Upper lobe of right lung (tissue), 1 donor: ENCODE measurements around the gene RPP25L. TPM values are rescaled to one million over a fixed set of nuclear protein-coding genes. Genes with fewer than 3 reads are reported as not detected.

ENCODE experiments used
- ATAC-seq: fragments of 200-7000 bp; cut with Tn5 transposase; one replicate; pipeline ENCODE4 v1.9.1; 2020; ENCODE audit warnings: mild to moderate bottlenecking, moderate library complexity
- DNase-seq: peaks from one replicate; pipeline ENCODE4 v3.0.0-alpha.2; 2020
- H3K27ac ChIP-seq: fragments of 200-600 bp; one replicate; pipeline ENCODE4 v1.8.0; 2022
- H3K27me3 ChIP-seq: fragments of 200-600 bp; one replicate; pipeline ENCODE4 v1.8.0; 2022; ENCODE audit warnings: mild to moderate bottlenecking
- H3K36me3 ChIP-seq: fragments of 200-600 bp; one replicate; pipeline ENCODE4 v1.8.0; 2022
- H3K4me1 ChIP-seq: fragments of 200-600 bp; one replicate; pipeline ENCODE4 v1.8.0; 2022
- H3K4me3 ChIP-seq: fragments of 200-600 bp; one replicate; pipeline ENCODE4 v1.8.0; 2022; ENCODE audit warnings: mild to moderate bottlenecking
- H3K9me3 ChIP-seq: fragments of 200-600 bp; one replicate; pipeline ENCODE4 v1.8.0; 2022
- CTCF ChIP-seq: fragments of 200-600 bp; IDR thresholded peaks from one replicate; pipeline ENCODE4 v1.8.0; 2022; ENCODE audit warnings: antibody characterized with exemption
- intact Hi-C: fragments of 100-400 bp; cut with DNase I; formaldehyde crosslinking; loops from one replicate; pipeline ENCODE4 v1.11.0; 2022
- total RNA-seq: library from RNA; stranded (reverse); fragmentation: NEBNext Ultra II Directional; extraction: Animal tissue kit (Norgen Biotek cat#: 25700); gene quantifications from one replicate; pipeline ENCODE4 v1.2.1, GENCODE V29; 2021
- donor health status: DM: no; HTN: yes; CAD: no; lungs with severe emphysema.

RPP25L gene
- total RNA-seq, 1 donor from 2014 or later = 16.7 TPM

- no peak for TF ChIP-seq CTCF
- no peak for ATAC-seq
- DNase-seq = no peak
- Histone ChIP-seq H3K4me3 (no peak overlapping the region), H3K4me1 (peaks cover 17% of the 10 kb centered on the region), H3K27ac (no peak overlapping the region), H3K27me3 (no peaks in the 10 kb centered on the region), H3K36me3 (peaks cover 10% of the 10 kb centered on the region), H3K9me3 (no peaks in the 10 kb centered on the region)
- intact Hi-C loops = no loop called here
Measured at GRCh38 chr9:34635556-34635955, 23.7 kb upstream of the RPP25L start.

- peaks cover 3% of the 10 kb centered on the region for H3K27me3 ChIP-seq
- no peak for DNase-seq
- intact Hi-C loops = no loop called here
- no peaks in the 10 kb centered on the region for H3K9me3 ChIP-seq
- no peak for TF ChIP-seq CTCF
- H3K4me3 ChIP-seq = no peak overlapping the region
- ATAC-seq = no peak
- no peak overlapping the region for H3K27ac ChIP-seq
- H3K4me1 ChIP-seq = peaks cover 17% of the 10 kb centered on the region
- peaks cover 10% of the 10 kb centered on the region for H3K36me3 ChIP-seq
Measured at GRCh38 chr9:34634551-34635248, 22.8 kb upstream of the RPP25L start.

- intact Hi-C loops = no loop called here
- Histone ChIP-seq H3K27me3 (peaks cover 10% of the 10 kb centered on the region), H3K27ac (no peak overlapping the region), H3K9me3 (no peaks in the 10 kb centered on the region), H3K36me3 (peaks cover 10% of the 10 kb centered on the region), H3K4me3 (no peak overlapping the region), H3K4me1 (peaks cover 21% of the 10 kb centered on the region)
- TF ChIP-seq CTCF = peak; percentile 85
- no peak for DNase-seq
- ATAC-seq = peak; percentile 53
Measured at GRCh38 chr9:34633851-34634550, 22.1 kb upstream of the RPP25L start.

- H3K4me1 ChIP-seq = peaks cover 20% of the 10 kb centered on the region
- H3K36me3 ChIP-seq = peaks cover 10% of the 10 kb centered on the region
- DNase-seq (no peak), ATAC-seq (no peak)
- no peak overlapping the region for H3K4me3 ChIP-seq
- peaks cover 18% of the 10 kb centered on the region for H3K27me3 ChIP-seq
- intact Hi-C loops = no loop called here
- TF ChIP-seq CTCF = no peak
- H3K27ac ChIP-seq = no peak overlapping the region
- no peaks in the 10 kb centered on the region for H3K9me3 ChIP-seq
Measured at GRCh38 chr9:34633166-34633565, 21.3 kb upstream of the RPP25L start.

- Histone ChIP-seq H3K27ac (no peak overlapping the region), H3K27me3 (peaks cover 44% of the 10 kb centered on the region), H3K36me3 (peaks cover 9% of the 10 kb centered on the region), H3K4me1 (peaks cover 12% of the 10 kb centered on the region), H3K4me3 (no peak overlapping the region), H3K9me3 (no peaks in the 10 kb centered on the region)
- intact Hi-C loops = no loop called here
- ATAC-seq (no peak), DNase-seq (no peak)
- no peak for TF ChIP-seq CTCF
Measured at GRCh38 chr9:34630402-34631154, 18.7 kb upstream of the RPP25L start.
